ENCODE measurements around the gene PLAA. TPM values are rescaled to one million over a fixed set of nuclear protein-coding genes. Genes with fewer than 3 reads are reported as not detected.
A peak's percentile ranks its signal among the peaks of the same experiment; 100 is the strongest.

Gene PLAA
- total RNA-seq, 3 donors from 2014 or later, result 26.2 to 27.4 (median 27.1) TPM

GRCh38 chr9:26947736-26948135 lies 694 bp upstream of the PLAA start:
- H3K36me3 ChIP-seq, result no peaks in the 10 kb centered on the region
- peak overlapping the region; percentile 98 to 99 for H3K27ac ChIP-seq
- peak overlapping the region; percentile 89 to 99 (median 99) for H3K4me3 ChIP-seq
- TF ChIP-seq POLR2A (IDR thresholded peaks at IDR 0.05) (no peak), POLR2AphosphoS5 (IDR thresholded peaks at IDR 0.05) (no peak)
- TF ChIP-seq, protein P1, sequence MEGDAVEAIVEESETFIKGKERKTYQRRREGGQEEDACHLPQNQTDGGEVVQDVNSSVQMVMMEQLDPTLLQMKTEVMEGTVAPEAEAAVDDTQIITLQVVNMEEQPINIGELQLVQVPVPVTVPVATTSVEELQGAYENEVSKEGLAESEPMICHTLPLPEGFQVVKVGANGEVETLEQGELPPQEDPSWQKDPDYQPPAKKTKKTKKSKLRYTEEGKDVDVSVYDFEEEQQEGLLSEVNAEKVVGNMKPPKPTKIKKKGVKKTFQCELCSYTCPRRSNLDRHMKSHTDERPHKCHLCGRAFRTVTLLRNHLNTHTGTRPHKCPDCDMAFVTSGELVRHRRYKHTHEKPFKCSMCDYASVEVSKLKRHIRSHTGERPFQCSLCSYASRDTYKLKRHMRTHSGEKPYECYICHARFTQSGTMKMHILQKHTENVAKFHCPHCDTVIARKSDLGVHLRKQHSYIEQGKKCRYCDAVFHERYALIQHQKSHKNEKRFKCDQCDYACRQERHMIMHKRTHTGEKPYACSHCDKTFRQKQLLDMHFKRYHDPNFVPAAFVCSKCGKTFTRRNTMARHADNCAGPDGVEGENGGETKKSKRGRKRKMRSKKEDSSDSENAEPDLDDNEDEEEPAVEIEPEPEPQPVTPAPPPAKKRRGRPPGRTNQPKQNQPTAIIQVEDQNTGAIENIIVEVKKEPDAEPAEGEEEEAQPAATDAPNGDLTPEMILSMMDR (IDR thresholded peaks at IDR 0.05), result no peak
- no peaks in the 10 kb centered on the region for H3K27me3 ChIP-seq
- peaks cover 4 to 10% of the 10 kb centered on the region in 2 donors for H3K4me1 ChIP-seq
- H3K9me3 ChIP-seq, result no peaks in the 10 kb centered on the region
- no peak for DNase-seq (ENCODE audit: low spot score in 2 of 2)
- intact Hi-C loops (cut with DNase I; ENCODE audit: low total_unique reads), result no loop called here

DNA sequence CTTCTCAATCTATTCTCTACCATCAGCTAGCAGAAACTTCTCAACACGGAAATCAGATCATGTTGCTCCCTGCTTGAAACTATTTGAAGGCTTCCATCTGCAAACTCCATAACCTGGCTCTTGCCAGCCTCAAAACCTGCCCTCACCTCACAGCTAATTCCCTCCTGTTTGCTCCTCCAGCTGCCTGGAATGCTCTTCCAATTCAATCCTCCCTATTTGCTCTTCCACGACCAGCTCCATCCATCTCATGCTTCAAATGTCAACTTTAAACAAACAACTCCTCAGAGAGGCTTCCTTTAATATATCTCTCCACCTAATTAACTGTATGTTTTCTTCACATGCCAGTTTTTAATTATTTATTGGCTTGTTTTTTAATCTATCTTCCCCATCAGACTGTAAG lies 1.5 kb downstream of the PLAA start:
- Histone ChIP-seq H3K27ac (no peak overlapping the region), H3K9me3 (no peaks in the 10 kb centered on the region), H3K4me1 (peaks cover 4 to 10% of the 10 kb centered on the region in 2 donors), H3K27me3 (no peaks in the 10 kb centered on the region), H3K4me3 (peak overlapping the region; percentile 89 to 99 (median 99)), H3K36me3 (no peaks in the 10 kb centered on the region)
- no peak for TF ChIP-seq POLR2AphosphoS5 (IDR thresholded peaks at IDR 0.05)
- TF ChIP-seq, protein P1 (IDR thresholded peaks at IDR 0.05), result no peak
- no peak for TF ChIP-seq POLR2A (IDR thresholded peaks at IDR 0.05)
- intact Hi-C loops (cut with DNase I; ENCODE audit: low total_unique reads), result no loop called here
- DNase-seq (ENCODE audit: low spot score in 2 of 2), result no peak

GRCh38 chr9:26940779-26941178 lies 6.3 kb downstream of the PLAA start:
- intact Hi-C loops (cut with DNase I; ENCODE audit: low total_unique reads), result no loop called here

GRCh38 chr9:26939955-26940711 lies 6.9 kb downstream of the PLAA start:
- Histone ChIP-seq H3K4me3 (no peak overlapping the region), H3K27ac (no peak overlapping the region), H3K36me3 (no peaks in the 10 kb centered on the region), H3K9me3 (peaks cover 0 to 11% of the 10 kb centered on the region in 2 donors), H3K27me3 (no peaks in the 10 kb centered on the region), H3K4me1 (no peaks in the 10 kb centered on the region)
- intact Hi-C loops (cut with DNase I; ENCODE audit: low total_unique reads), result no loop called here
- DNase-seq (ENCODE audit: low spot score in 2 of 2), result no peak
- TF ChIP-seq POLR2AphosphoS5 (IDR thresholded peaks at IDR 0.05) (no peak), POLR2A (IDR thresholded peaks at IDR 0.05) (no peak)
- TF ChIP-seq, protein P1 (IDR thresholded peaks at IDR 0.05), result no peak

More at GRCh38 chr9:26940779-26941178, 6.3 kb downstream of the PLAA start:
- peaks cover 0 to 11% of the 10 kb centered on the region in 2 donors for H3K9me3 ChIP-seq
- no peaks in the 10 kb centered on the region for H3K36me3 ChIP-seq
- no peaks in the 10 kb centered on the region for H3K27me3 ChIP-seq
- no peak for DNase-seq (ENCODE audit: low spot score in 2 of 2)
- TF ChIP-seq POLR2AphosphoS5 (IDR thresholded peaks at IDR 0.05), result no peak
- TF ChIP-seq, protein P1 (IDR thresholded peaks at IDR 0.05), result no peak
- peaks cover 3 to 6% of the 10 kb centered on the region in 2 donors for H3K4me1 ChIP-seq
- no peak overlapping the region for H3K4me3 ChIP-seq
- H3K27ac ChIP-seq, result no peak overlapping the region

DNA sequence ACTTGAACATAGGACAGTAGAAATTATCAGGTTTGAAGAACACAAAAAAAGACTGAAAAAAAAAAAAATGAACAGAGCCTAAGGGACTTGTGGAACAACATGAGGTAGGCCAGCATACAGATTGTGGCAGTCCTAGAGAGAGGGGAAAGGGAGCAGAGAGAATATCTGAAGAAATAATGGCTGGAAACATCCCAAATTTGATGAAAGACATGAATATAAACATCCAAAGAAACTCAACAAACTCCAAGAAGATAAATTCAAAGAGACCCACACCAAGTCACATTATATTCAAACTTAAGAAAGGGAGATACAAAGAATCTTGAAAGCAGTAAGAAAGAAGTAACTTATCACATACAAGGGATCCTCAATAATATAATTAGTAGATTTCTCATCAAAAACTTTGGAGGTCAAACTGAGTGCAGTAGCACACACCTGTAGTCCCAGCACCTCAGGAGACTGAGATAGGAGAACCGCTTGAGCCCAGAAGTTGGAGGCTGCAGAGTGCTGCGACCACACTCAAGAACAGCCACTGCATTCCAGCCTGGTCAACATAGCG lies 9.1 kb downstream of the PLAA start:
- H3K9me3 ChIP-seq, result peaks cover 0 to 11% of the 10 kb centered on the region in 2 donors
- no peaks in the 10 kb centered on the region for H3K27me3 ChIP-seq
- H3K36me3 ChIP-seq, result no peaks in the 10 kb centered on the region
- TF ChIP-seq, protein P1 (IDR thresholded peaks at IDR 0.05), result no peak
- no peak for TF ChIP-seq POLR2A (IDR thresholded peaks at IDR 0.05)
- TF ChIP-seq POLR2AphosphoS5 (IDR thresholded peaks at IDR 0.05), result no peak
- H3K27ac ChIP-seq, result no peak overlapping the region
- H3K4me1 ChIP-seq, result no peaks in the 10 kb centered on the region
- DNase-seq (ENCODE audit: low spot score in 2 of 2), result no peak
- no peak overlapping the region for H3K4me3 ChIP-seq
- intact Hi-C loops (cut with DNase I; ENCODE audit: low total_unique reads), result no loop called here

Data from breast epithelium (tissue), 4 donors.